Measurements from ENCODE around the gene STX1A.

The STX1A gene

DNA sequence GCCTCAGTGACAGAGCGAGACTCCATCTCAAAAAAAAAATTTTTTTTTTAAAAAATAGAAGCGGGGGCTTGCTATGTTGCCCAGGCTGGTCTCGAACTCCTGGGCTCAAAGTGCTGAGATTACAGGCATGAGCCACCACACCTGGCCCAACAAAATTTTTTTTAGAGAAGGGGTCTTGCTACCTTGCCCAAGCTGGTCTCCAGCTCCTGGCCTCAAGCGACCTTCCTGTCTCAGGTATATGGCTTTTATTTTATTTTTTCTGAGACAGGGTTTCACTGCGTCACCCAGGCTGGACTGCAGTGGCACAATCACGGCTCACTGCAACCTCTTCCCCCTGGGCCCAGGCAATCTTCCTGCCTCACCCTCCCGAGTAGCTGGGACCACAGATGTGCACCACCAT is 20.7 kb upstream of the STX1A start:
- Mint-ChIP-seq H3K36me3 (no peaks in the 10 kb centered on the region), H3K9me3 (no peaks in the 10 kb centered on the region), H3K27ac (no peak overlapping the region), H3K4me1 (peaks cover 19% of the 10 kb centered on the region), H3K4me3 (peak overlapping the region; percentile 15), H3K27me3 (no peaks in the 10 kb centered on the region)
- DNase-seq (ENCODE audit: low spot score in 2 of 2) (no peak), ATAC-seq (ENCODE audit: low read depth) (no peak)

GRCh38 chr7:73739387-73739767 is 19.9 kb upstream of the STX1A start:
- Mint-ChIP-seq H3K9me3 (no peaks in the 10 kb centered on the region), H3K36me3 (no peaks in the 10 kb centered on the region), H3K4me1 (peaks cover 23% of the 10 kb centered on the region), H3K27me3 (no peaks in the 10 kb centered on the region), H3K27ac (peak overlapping the region; percentile 93), H3K4me3 (peak overlapping the region; percentile 96)
- DNase-seq (ENCODE audit: low spot score in 2 of 2), result no peak
- ATAC-seq (ENCODE audit: low read depth), result no peak

DNA sequence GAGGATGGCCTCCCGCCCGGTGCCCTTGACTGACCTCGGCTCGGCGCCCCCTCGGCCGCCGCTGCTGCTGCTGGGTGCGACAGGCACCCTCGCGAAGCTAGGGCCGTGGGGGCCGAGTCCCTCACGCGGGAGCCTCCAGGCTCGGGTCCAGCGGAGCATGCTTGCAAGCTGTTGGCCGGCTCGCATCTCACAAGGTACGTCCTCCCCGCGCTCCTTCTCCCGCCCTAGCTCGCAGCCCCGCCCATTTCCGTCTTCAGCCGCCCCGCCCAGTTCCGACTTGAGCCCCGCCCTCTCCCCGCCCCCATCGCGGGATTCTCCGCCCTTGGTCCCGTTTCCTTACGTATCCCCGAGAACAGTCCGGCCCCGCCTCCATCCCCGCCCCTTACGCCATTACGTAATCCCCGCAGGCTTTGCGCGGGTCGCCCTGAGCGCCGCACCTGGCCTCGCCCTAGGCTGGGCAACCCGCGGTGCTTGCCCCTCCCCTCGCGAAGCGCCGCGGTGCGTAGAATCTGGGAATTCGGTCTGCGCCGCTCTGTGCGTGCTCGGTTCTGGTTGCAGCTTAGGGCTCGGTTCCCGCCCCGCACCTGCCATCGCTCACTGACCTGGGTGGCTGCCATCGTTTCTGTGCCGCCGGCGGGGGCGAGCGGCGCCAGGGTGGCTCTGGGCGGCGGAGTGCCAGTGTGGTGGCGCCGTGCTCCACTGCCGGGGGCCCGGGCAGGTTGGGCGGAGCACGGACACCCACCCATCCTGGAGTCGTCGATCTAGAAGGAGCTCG is 19.3 kb upstream of the STX1A start, which contains the start of gene ABHD11:
Gene ABHD11 (minus strand): TSS at position 191 of the 775 bp plus-strand sequence. CDS start 32 bp downstream, at position 159.
- H3K9me3 Mint-ChIP-seq, result no peaks in the 10 kb centered on the region
- ATAC-seq (ENCODE audit: low read depth) (peak; percentile 84), DNase-seq (ENCODE audit: low spot score in 2 of 2) (peak; percentile 99)
- peak within 1 kb of the TSS; percentile 93 for H3K27ac Mint-ChIP-seq
- H3K4me1 Mint-ChIP-seq, result peaks cover 23% of the 10 kb centered on the region
- H3K36me3 Mint-ChIP-seq, result no peaks in the 10 kb centered on the region
- H3K27me3 Mint-ChIP-seq, result no peaks in the 10 kb centered on the region
- H3K4me3 Mint-ChIP-seq, result peak within 1 kb of the TSS; percentile 96

DNA sequence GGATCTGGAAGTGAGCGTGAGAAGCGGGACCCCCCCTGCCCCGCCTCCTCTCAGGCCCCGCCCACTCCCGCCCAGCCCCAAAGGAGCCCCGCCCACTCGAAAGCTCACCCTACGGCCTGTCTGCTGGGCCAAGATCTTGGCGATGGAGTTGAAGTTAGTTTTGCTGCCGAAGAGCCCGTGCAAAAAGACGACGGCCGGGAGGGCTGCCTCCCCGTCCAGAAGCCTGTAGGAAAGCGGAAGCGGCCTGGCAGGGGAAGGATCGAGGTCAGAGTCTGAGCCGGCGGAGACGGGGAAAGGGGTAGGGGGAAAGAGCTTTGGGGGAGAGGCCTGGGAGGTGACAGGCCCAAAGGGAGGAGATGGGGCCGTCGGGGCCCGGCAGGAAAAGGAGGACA is 18.7 kb upstream of the STX1A start:
- Mint-ChIP-seq H3K27ac (peak overlapping the region; percentile 93), H3K9me3 (no peaks in the 10 kb centered on the region)

DNA sequence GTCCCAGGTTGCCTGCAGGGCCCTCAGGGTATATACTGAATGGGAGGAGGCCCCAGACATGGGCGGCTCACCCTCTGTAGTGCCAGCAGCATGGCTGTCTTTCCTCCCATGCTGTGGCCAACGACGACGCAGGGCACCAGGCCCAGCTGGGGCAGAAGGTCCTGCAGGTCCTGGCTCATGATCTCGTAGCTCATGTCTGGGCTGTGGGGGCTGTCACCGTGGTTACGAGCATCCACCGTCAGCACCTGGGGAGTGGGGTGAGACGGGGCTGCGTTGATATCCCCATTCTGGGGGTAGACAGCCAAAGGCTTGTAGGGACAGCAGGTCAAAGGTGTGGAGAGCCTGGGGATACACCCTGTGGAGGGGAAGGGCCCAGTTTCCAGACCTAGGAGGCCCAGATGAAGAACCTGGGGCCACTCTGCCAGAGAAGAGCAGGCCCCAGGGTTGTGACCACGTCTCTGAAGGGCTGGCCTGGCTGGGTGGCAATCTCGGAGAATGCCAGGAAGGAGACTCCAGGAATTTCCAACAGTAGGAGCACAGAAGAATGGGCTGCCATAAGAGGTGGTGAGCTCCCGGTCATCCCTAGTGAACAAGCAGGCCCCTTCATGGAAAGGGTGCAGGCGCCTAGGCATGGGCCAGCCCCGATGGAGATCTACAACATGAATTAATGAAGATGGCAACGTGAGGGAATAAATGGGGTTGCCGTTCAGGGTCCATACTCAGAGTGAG is 18.2 kb upstream of the STX1A start:
- ATAC-seq (ENCODE audit: low read depth) (no peak), DNase-seq (ENCODE audit: low spot score in 2 of 2) (no peak)
- no peaks in the 10 kb centered on the region for H3K9me3 Mint-ChIP-seq
- peak overlapping the region; percentile 93 for H3K27ac Mint-ChIP-seq
- no peaks in the 10 kb centered on the region for H3K27me3 Mint-ChIP-seq
- H3K4me3 Mint-ChIP-seq, result peak overlapping the region; percentile 96
- H3K4me1 Mint-ChIP-seq, result peaks cover 13% of the 10 kb centered on the region
- H3K36me3 Mint-ChIP-seq, result no peaks in the 10 kb centered on the region

More for the DNA sequence above, 18.7 kb upstream of the STX1A start:
- Mint-ChIP-seq H3K4me1 (peaks cover 17% of the 10 kb centered on the region), H3K4me3 (peak overlapping the region; percentile 96), H3K27me3 (no peaks in the 10 kb centered on the region), H3K36me3 (no peaks in the 10 kb centered on the region)
- DNase-seq (ENCODE audit: low spot score in 2 of 2) (peak in 1 of 2 donors; percentile 42), ATAC-seq (ENCODE audit: low read depth) (peak; percentile 11)

- no peaks in the 10 kb centered on the region for H3K9me3 Mint-ChIP-seq
- no peaks in the 10 kb centered on the region for H3K27me3 Mint-ChIP-seq
- ATAC-seq (ENCODE audit: low read depth) (no peak), DNase-seq (ENCODE audit: low spot score in 2 of 2) (no peak)
- peak overlapping the region; percentile 96 for H3K4me3 Mint-ChIP-seq
- H3K4me1 Mint-ChIP-seq, result peaks cover 9% of the 10 kb centered on the region
- H3K27ac Mint-ChIP-seq, result no peak overlapping the region
- no peaks in the 10 kb centered on the region for H3K36me3 Mint-ChIP-seq
Measured at GRCh38 chr7:73736885-73737284, 17.4 kb upstream of the STX1A start.

- no peak for ATAC-seq (ENCODE audit: low read depth)
- no peaks in the 10 kb centered on the region for H3K9me3 Mint-ChIP-seq
- DNase-seq (ENCODE audit: low spot score in 2 of 2), result no peak
- no peaks in the 10 kb centered on the region for H3K27me3 Mint-ChIP-seq
- H3K27ac Mint-ChIP-seq, result no peak overlapping the region
- H3K36me3 Mint-ChIP-seq, result no peaks in the 10 kb centered on the region
- no peak overlapping the region for H3K4me3 Mint-ChIP-seq
- peaks cover 9% of the 10 kb centered on the region for H3K4me1 Mint-ChIP-seq
Measured at GRCh38 chr7:73735528-73735905, 16.0 kb upstream of the STX1A start.

DNA sequence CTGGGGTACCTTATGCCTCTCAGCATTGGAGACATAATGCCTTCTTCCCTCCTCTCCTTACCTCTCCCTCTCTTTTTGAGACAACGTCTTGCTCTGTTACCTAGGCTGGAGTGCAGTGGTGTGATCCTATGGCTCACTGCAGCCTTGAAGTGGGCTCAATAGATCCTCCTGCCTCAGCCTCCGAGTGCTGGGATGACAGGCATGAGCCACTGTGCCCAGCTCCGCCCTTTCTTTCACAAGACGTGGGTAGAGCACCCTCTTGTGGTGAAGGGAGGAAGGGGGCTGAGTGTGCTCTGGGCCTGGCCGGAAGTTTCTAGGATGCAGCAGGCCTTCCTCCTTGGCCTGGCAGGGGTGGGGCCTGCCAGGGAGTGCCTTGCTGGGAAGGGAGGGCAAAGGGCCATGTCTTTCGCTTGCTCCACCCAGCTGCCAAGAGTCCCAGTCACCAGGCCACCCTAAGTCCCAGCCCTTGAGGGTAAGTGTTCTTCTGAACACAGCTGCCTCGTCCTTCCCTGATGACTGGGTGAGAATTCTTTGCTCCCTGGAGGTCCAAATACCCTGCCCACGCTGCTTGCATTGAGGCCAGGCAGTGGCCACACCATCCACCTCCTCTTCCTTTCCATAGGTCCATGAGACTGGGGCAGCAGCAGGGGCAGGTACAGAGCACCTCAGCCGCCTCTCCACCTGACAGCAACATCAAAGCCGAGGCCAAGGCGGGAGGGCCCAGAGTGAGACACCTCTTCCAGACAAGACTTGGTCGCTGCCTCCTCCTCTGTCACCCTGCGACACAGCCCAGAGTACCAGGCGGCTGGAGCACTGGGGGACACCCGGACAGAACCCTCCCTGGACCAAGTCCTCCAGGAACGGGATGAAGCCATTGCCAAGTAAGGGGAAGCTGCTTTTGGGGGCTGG is 15.4 kb upstream of the STX1A start:
- DNase-seq (ENCODE audit: low spot score in 2 of 2) (peak; percentile 68 to 71), ATAC-seq (ENCODE audit: low read depth) (peak; percentile 23)
- Mint-ChIP-seq H3K4me1 (peaks cover 9% of the 10 kb centered on the region), H3K36me3 (no peaks in the 10 kb centered on the region), H3K27me3 (peaks cover 2% of the 10 kb centered on the region), H3K4me3 (no peak overlapping the region), H3K9me3 (no peaks in the 10 kb centered on the region), H3K27ac (no peak overlapping the region)

- Mint-ChIP-seq H3K27ac (no peak overlapping the region), H3K4me1 (peaks cover 4% of the 10 kb centered on the region), H3K4me3 (no peak overlapping the region), H3K9me3 (no peaks in the 10 kb centered on the region), H3K27me3 (peaks cover 8% of the 10 kb centered on the region), H3K36me3 (no peaks in the 10 kb centered on the region)
- DNase-seq (ENCODE audit: low spot score in 2 of 2) (no peak), ATAC-seq (ENCODE audit: low read depth) (no peak)
Measured at GRCh38 chr7:73732397-73732796, 12.9 kb upstream of the STX1A start.

DNA sequence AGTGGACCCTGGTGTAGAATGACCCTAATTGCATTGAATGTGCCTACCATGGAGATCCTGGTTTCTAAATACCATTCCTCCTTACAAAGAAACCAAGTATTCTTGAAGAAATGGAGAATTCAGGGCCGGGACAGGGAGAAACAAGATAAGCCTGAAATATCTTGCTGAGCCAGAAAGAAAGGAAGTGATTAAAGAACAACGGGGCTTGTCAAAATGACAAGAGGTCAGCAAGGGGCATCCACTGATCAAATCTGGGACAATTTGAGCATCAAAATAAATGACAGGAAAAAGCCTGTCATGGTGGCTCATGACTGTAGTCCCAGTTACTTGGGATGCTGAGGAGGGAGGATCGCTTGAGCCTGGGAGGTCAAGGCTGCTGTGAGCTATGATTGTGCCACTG is 11.0 kb upstream of the STX1A start:
- H3K4me1 Mint-ChIP-seq, result peaks cover 4% of the 10 kb centered on the region
- ATAC-seq (ENCODE audit: low read depth) (no peak), DNase-seq (ENCODE audit: low spot score in 2 of 2) (no peak)
- H3K27ac Mint-ChIP-seq, result no peak overlapping the region
- H3K36me3 Mint-ChIP-seq, result no peaks in the 10 kb centered on the region
- H3K9me3 Mint-ChIP-seq, result no peaks in the 10 kb centered on the region
- no peak overlapping the region for H3K4me3 Mint-ChIP-seq
- H3K27me3 Mint-ChIP-seq, result peaks cover 8% of the 10 kb centered on the region

DNA sequence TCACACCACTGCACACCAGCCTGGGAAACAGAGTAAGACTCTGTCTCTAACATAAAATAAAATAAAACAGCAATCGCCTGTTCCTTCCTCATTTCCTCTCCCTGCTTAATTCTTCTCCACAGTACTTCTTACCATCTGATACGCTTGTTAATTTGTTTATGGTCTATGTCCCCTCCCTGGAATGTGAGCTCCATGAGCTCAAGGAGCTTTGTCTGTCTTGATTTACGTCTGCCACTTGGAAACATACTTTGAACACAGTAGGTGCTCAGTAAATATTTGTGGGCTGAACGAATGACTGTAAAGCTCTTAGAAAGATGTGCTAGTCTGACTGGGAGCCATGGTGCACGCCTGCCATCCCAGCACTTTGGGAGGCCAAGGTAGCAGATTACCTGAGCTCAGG is 9.1 kb upstream of the STX1A start:
- DNase-seq (ENCODE audit: low spot score in 2 of 2) (no peak), ATAC-seq (ENCODE audit: low read depth) (no peak)
- H3K4me1 Mint-ChIP-seq, result no peaks in the 10 kb centered on the region
- H3K4me3 Mint-ChIP-seq, result no peak overlapping the region
- no peak overlapping the region for H3K27ac Mint-ChIP-seq
- H3K36me3 Mint-ChIP-seq, result no peaks in the 10 kb centered on the region
- H3K27me3 Mint-ChIP-seq, result peaks cover 9% of the 10 kb centered on the region
- H3K9me3 Mint-ChIP-seq, result no peaks in the 10 kb centered on the region

GRCh38 chr7:73727952-73728351 is 8.5 kb upstream of the STX1A start:
- no peaks in the 10 kb centered on the region for H3K36me3 Mint-ChIP-seq
- DNase-seq (ENCODE audit: low spot score in 2 of 2) (no peak), ATAC-seq (ENCODE audit: low read depth) (no peak)
- H3K4me1 Mint-ChIP-seq, result no peaks in the 10 kb centered on the region
- H3K4me3 Mint-ChIP-seq, result no peak overlapping the region
- no peak overlapping the region for H3K27ac Mint-ChIP-seq
- H3K9me3 Mint-ChIP-seq, result no peaks in the 10 kb centered on the region
- peaks cover 9% of the 10 kb centered on the region for H3K27me3 Mint-ChIP-seq

DNA sequence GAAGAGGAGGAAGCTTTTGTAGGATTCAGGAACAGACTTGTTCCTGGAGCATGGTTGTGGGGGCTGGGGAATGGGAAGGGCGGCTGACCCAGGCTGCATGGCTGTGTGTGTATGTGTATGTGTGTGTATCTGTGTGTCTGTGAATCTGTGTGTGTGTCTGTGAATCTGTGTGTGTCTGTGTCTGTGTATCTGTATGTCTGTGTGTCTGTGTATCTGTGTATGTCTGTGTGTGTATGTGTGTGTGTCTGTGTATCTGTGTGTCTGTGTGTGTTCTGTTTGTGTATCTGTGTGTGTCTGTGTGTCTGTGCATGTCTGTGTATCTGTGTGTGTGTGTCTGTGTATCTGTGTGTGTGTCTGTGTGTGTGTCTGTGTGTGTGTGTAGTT is 6.6 kb upstream of the STX1A start:
- no peaks in the 10 kb centered on the region for H3K36me3 Mint-ChIP-seq
- H3K4me1 Mint-ChIP-seq, result no peaks in the 10 kb centered on the region
- peaks cover 9% of the 10 kb centered on the region for H3K27me3 Mint-ChIP-seq
- no peak for DNase-seq (ENCODE audit: low spot score in 2 of 2)
- ATAC-seq (ENCODE audit: low read depth), result peak; percentile 21
- no peaks in the 10 kb centered on the region for H3K9me3 Mint-ChIP-seq
- no peak overlapping the region for H3K4me3 Mint-ChIP-seq
- no peak overlapping the region for H3K27ac Mint-ChIP-seq

GRCh38 chr7:73723813-73724212 is 4.3 kb upstream of the STX1A start:
- H3K4me3 Mint-ChIP-seq, result no peak overlapping the region
- no peaks in the 10 kb centered on the region for H3K36me3 Mint-ChIP-seq
- peaks cover 5% of the 10 kb centered on the region for H3K4me1 Mint-ChIP-seq
- no peak for ATAC-seq (ENCODE audit: low read depth)
- H3K9me3 Mint-ChIP-seq, result no peaks in the 10 kb centered on the region
- H3K27ac Mint-ChIP-seq, result no peak overlapping the region
- peaks cover 8% of the 10 kb centered on the region for H3K27me3 Mint-ChIP-seq
- DNase-seq (ENCODE audit: low spot score in 2 of 2), result no peak
